Activated CD8-positive, alpha-beta memory T cell treated with anti-CD3 and anti-CD28 coated beads, Interleukin-2, amount 50 U/mL, for 4 hours (primary cell): ENCODE data around the gene GNAI2.
"Not testable (repeated sequence)": the region's sequence is repeated elsewhere in the genome, so short reads cannot be mapped to it uniquely, and the experiment has no call there.

Experiments used
- DNase-seq: peaks from one replicate; pipeline ENCODE4 v3.0.0-alpha.2; 2020

Gene GNAI2

GRCh38 chr3:50227390-50228183, 8.4 kb upstream of the GNAI2 start:
- DNase-seq, result peak; percentile 89

DNA sequence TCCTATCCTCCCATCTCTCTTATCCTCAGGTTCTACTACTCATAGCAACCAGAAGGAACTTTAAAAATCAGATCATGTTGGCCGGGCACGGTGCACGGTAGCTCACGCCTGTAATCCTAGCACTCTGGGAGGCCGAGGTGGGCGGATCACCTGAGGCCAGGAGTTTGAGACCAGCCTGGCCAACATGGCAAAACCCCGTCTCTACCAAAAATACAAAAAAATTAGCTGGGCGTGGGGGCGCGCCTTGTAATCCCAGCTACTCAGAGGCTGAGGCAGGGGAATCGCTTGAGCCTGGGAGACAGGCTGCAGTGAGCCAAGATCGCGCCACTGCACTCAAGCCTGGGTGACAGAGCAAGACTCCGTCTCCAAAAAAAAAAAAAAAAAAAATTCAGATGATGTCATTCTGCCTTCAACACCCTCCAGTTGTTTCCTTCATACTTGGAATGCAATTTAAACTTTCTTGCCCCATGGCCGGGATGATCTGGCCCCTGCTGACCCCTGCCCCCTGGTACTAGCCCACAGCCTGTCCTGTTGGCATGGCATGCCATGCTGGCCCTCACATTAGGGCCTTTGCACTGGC, 7.7 kb upstream of the GNAI2 start:
- not testable (repeated sequence) for DNase-seq

DNA sequence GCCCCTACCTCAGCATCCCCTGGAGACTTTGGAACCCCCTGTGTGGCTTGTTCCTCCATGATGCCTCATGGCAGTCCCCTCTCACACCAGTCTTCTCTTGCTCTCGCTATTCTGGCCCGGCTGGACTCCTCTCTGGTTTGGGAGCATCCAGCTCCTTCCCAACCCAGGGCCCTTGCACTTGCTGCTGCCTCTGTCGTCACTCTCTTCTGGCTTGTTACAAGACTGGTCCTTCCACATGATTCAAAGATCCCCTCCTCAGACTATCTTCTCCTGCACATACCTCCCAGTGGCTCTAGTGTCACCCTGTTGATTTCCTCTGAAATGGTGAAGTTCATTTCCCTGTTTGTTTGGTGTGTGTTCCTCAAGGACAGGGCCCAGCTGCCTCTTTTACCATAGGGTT, 6.5 kb upstream of the GNAI2 start:
- no peak for DNase-seq

GRCh38 chr3:50230104-50230793, 5.8 kb upstream of the GNAI2 start:
- no peak for DNase-seq

GRCh38 chr3:50230794-50231125, 5.2 kb upstream of the GNAI2 start:
- DNase-seq, result no peak

- no peak for DNase-seq
Observed at GRCh38 chr3:50231581-50231980, 4.4 kb upstream of the GNAI2 start.

GRCh38 chr3:50232303-50232702, 3.7 kb upstream of the GNAI2 start:
- no peak for DNase-seq

DNA sequence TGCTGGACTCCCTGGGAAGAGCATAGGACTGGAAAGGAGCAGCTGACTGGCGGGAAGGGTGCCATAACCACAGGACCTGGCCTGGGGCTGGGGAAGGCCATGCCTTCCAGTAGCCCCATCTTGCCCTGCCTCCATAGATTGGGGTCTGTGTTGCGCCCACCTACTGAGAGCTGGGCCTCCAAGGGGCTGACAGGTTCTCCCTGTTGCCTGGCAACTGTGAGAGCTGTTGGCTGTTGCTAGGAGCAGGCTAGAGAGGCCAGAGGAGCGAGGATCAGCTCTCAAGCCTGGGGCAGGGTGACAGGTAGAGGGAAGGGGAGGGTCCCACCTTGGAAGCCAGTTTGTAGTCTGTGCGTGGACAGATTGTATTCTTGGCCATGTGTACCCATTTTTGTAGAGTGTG, 2.8 kb upstream of the GNAI2 start:
- no peak for DNase-seq

DNA sequence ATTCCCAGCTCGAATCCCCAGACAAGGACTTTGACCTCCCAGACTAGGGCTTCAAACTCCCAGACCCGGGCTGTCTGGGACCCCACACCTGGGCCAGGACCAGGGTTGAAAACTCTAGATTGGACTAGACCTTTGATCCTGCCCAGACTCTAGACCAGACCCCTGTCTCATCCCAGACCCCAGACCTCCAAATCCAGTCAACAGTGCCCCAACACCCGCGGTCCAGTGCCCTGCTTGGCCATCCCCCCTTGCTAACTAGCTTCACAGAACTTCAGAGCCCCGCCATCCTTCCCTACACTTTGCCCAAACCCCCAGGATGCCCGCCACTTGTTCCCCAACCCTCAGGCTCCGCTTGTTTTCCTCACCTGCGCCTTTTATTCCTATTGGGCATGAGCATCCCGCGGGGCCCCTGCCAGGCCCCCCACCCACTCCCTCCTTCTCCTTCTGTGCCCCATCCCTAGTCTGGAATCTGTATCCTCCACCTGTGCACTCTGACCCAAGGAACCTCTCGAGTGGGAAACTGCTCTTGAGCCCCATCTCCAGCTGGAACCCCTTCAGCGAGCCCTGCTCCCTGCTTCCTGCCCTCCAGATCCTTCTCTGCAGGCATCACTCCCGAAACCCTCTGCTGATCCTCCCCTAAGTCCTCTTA, 604 bp downstream of the GNAI2 start:
- DNase-seq, result no peak

GRCh38 chr3:50237133-50237651, 1.2 kb downstream of the GNAI2 start:
- peak; percentile 25 for DNase-seq

GRCh38 chr3:50237754-50238548, 1.9 kb downstream of the GNAI2 start:
- peak; percentile 82 for DNase-seq

GRCh38 chr3:50238549-50239026, 2.6 kb downstream of the GNAI2 start:
- no peak for DNase-seq

DNA sequence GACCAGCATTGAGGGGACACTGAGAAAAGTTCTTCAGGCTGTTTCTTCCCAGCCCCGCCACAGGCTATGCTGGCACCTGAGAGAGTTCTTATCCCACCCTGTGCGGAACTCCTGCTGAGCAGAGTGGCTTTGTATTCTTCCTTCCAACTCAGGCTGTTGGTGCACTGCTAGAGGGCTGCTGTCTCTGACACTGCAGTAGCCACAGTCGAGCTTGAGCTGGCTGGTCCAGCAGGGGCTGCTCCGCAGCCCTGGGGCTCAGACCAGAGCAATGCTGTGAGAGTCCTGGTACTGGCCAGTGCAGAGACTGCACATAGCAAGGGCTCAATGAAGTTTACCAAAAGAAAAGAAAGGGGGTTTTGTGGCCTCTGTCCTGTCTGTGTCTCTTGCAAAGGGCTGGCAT, 3.6 kb downstream of the GNAI2 start:
- DNase-seq, result no peak

DNA sequence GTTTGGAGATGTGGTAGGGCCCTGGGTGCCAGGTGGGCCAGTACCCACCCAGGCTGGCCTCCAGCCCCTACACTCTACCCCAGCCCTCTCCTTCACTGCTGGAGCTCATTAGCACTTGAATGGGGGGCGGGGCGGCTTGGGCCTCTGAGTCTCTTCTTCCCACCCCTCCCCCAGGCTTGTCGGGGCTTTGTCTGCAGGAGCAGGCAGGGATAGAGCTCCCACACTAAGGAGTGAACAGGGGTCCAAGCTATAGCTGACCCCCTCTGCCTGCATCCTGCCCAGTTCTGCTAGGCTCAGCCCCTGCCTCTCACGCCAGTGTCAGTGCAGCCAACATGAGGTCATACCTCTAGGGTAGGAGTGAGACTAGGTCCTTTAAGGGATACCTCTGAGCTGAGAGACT, 5.2 kb downstream of the GNAI2 start:
- DNase-seq, result no peak

- no peak for DNase-seq
Observed at GRCh38 chr3:50241713-50242380, 5.8 kb downstream of the GNAI2 start.

- DNase-seq, result no peak
Observed at GRCh38 chr3:50242381-50242770, 6.4 kb downstream of the GNAI2 start.

GRCh38 chr3:50242851-50243542, 7.0 kb downstream of the GNAI2 start:
- no peak for DNase-seq

- no peak for DNase-seq
Observed at GRCh38 chr3:50243543-50243895, 7.5 kb downstream of the GNAI2 start.

- DNase-seq, result not testable (repeated sequence)
Observed at GRCh38 chr3:50244813-50245212, 8.8 kb downstream of the GNAI2 start.

GRCh38 chr3:50245251-50245745, 9.3 kb downstream of the GNAI2 start:
- DNase-seq, result no peak

DNA sequence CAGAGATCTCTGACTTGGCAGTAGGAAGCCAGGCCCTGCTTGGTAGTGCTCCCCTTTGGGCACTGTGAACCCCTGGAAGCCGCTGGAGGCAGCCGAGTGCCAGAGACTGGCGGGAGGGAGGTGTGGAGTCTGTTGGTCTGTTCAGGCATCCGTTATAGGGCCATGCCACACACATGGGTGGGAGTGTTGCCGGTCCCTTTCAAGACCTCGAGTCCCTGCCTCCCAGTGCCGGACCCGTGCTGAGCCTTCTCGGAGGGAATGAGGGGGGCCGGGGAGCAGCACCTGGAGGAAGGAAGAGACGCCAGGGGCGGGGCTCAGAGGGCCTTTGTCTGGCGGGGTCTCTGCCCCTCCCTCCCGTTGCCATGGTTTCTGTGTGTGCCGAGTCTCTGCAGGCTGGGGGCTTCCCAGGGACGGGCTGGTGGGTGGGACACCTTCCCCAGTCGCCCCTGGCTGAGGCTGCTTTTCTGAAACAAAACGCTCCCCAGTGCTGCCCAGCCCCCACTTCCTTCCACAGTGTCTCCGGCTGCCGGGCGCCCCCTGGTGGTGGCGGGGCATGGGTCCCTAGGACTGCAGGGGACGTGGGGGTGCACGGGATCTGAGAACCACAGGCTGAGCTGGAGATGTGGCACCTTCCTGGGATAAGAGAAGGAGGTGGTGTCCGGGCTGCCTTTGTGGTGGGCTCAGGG, 10.0 kb downstream of the GNAI2 start:
- DNase-seq, result peak; percentile 97
